Inferior parietal cortex (tissue), 1 donor: ENCODE data around the gene MRPL55.

ENCODE experiments used
- DNase-seq: peaks from one replicate; pipeline ENCODE4 v3.0.0-alpha.2; 2016; ENCODE audit errors: extremely low spot score

MRPL55 gene

DNA sequence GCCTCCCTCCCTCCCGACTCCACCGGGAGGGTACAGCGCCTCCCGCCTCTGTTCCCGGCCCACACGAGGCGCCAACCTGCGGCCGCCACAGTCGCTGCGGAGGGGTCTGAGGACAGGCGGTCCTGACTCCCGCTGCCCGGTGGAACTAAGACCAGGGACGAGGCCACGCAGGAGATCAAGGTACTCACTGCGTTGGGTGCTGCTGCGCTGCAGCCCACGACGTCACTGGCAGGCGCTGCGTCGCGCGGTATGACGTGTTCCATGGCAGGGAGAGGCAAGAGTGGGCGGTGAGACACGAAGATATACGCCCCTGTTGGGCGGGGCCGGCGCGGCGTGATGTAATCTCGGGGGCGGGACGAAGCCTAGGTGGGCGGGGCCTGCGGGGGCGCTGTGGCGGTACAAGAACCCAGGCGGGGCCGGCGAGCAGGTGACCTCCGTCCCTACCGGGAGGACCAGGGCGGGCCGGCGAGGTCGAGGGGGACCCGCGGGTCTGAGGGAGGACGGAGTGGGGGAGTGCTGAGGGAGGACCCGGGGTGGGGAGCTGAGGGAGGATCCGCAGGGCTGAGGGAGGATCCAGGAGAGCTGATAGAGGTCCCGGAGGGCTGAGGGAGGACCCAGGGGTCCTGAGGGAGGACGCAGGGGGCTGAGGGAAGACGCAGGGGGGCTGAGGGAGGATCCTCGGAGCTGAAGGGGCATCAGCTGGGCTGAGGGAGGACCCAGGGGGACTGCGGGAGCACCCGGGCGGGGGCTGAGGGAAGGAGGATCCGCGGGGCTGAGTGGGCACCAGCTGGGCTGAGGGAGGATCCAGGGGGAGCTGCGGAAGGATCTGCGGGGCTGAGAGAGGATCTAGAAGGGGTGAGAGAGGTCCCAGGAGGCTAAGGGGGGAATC lies at the start of gene MRPL55:
Gene MRPL55 (minus strand): TSS at position 227 of the 889 bp plus-strand sequence. CDS start 1,039 bp downstream, outside the sequence.
- peak; percentile 99 for DNase-seq

DNA sequence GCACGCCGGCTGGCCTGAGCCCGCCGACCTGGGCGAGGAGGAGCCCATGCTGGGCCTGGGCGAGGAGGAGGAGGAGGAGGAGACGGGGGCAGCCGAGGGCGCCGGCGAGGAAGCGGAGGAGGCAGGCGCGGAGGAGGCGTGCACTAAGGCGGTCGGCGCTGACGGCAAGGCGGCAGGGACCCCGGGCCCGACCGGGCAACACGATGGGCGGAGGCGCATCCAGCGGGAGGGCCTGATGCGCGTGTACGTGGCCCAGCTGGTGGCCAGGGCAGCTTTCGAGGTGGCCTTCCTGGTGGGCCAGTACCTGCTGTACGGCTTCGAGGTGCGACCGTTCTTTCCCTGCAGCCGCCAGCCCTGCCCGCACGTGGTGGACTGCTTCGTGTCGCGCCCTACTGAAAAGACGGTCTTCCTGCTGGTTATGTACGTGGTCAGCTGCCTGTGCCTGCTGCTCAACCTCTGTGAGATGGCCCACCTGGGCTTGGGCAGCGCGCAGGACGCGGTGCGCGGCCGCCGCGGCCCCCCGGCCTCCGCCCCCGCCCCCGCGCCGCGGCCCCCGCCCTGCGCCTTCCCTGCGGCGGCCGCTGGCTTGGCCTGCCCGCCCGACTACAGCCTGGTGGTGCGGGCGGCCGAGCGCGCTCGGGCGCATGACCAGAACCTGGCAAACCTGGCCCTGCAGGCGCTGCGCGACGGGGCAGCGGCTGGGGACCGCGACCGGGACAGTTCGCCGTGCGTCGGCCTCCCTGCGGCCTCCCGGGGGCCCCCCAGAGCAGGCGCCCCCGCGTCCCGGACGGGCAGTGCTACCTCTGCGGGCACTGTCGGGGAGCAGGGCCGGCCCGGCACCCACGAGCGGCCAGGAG lies 49.3 kb upstream of the MRPL55 start:
- DNase-seq, result no peak

GRCh38 chr1:228157729-228158126 lies 48.6 kb upstream of the MRPL55 start:
- DNase-seq, result no peak

GRCh38 chr1:228156941-228157728 lies 48.0 kb upstream of the MRPL55 start:
- DNase-seq, result no peak

DNA sequence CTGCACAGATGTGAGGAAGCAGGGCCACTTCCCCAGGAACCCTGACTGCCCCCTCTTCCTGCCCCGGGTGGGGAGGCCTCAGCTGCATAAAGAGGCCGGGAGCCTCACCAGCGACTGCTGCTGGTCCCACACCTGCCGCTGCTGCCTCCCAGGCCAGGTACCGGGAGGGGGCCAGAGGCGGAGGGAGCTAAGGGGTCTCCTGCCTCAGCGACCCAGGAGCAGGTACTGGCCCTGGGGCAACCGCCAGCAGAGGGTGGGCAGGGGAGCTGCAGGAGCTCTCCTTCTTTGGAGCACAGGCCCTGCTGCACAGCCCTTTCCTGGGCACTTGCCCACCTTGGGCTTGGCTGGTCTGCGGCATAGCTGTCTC lies 47.4 kb upstream of the MRPL55 start:
- no peak for DNase-seq

- no peak for DNase-seq
Observed at GRCh38 chr1:228155596-228156514, 46.8 kb upstream of the MRPL55 start.

DNA sequence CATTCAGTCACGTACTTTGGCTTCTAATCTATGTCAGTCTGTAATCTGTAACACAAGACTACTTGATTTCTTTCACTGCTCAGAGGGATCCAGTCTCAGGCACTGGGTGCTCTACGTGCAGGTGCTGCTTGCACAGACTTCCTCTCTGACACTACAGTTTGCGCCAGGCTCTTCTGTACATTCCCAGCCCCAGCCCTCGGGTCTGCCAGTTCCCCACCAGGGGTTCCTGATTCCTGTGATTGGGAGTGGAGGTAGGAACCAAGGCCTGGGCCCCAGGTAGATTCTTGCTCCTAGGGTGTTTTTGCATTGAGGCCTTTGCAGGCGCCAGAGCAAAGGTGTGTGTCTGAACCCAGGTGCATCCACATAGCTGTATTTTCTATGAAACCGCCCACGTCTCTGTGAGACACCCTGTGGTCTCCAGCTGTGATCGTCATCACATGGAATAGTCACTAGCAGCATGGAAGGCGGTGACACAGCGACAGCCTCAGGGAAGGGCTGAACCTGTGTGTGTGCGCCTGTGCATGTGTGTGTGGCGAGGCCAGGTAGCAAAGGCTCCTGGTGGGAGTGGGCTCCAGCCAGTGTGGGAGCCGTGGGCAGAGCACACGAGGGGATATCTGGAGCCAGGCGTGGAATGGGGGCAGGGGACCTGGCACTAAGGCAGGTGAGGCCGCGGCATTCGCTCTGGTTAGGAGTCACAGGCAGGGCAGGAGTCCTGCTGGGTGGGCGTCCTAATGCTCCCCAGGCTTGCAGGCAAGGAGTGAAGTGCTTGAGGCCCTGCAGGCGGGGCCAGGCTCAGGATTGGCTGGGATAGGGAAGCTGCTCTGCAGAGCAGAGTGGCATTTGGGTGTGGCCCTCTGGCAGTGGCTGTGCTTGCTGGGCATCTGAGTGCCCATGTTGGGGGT lies 45.8 kb upstream of the MRPL55 start:
- DNase-seq, result no peak

GRCh38 chr1:228154021-228154669 lies 45.0 kb upstream of the MRPL55 start:
- DNase-seq, result no peak

DNA sequence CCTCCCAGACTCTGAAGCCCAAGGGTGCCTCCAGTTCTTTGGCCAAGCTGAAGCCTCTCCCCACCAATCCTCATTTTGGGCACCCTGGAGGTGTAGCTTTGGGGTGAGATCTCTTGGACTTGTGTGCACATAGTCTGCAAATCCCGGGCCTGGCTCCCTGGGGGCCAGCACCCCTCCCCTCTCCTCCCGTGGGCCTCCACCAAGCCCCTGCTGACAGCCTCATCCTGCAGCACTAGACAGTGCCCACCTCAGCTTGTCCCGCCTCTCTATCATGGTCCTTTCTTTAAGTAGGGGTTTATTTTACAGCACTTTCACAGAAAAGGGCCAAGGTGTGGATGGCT lies 43.8 kb upstream of the MRPL55 start:
- DNase-seq, result no peak

DNA sequence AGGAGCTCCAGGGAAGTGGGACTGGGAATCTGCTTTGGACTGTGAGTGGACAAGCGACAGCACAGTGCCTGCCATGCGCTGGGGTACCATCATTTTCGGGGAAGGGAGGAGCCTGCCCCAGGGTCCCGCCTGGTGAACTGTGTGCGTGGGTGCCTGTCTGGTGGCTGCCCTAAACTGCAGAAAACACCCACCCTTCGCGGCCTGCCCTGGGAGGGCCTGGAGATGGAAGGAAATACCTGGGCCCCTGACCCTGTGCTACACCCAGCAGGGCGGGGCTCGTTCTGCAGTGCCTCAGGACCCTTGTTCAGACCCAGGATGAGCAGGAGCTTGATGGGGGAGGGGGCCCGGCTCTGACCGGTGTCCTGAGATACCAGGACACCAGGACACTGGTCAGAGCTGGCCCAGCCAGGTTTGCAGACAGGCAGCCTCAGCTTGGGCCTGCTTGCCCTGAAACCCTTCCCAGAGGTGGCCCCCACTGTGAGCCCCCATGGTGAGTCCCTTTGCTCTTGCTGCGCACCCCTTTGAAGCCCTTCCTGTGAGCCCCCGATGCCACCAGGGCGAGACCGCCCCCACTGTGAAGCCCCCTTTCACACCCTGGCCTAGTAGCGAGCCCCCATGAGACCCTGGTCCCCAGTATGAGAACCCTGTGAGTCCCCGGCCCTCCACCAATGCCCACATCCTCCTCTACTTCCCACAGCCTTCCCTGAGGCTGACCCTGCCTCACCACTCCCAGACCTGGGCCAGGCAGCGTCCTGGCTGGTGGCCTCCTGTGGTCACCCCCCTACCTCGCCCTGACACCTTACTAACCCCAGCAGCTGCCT lies 43.2 kb upstream of the MRPL55 start:
- DNase-seq, result no peak

GRCh38 chr1:228151180-228151925 lies 42.3 kb upstream of the MRPL55 start:
- no peak for DNase-seq

DNA sequence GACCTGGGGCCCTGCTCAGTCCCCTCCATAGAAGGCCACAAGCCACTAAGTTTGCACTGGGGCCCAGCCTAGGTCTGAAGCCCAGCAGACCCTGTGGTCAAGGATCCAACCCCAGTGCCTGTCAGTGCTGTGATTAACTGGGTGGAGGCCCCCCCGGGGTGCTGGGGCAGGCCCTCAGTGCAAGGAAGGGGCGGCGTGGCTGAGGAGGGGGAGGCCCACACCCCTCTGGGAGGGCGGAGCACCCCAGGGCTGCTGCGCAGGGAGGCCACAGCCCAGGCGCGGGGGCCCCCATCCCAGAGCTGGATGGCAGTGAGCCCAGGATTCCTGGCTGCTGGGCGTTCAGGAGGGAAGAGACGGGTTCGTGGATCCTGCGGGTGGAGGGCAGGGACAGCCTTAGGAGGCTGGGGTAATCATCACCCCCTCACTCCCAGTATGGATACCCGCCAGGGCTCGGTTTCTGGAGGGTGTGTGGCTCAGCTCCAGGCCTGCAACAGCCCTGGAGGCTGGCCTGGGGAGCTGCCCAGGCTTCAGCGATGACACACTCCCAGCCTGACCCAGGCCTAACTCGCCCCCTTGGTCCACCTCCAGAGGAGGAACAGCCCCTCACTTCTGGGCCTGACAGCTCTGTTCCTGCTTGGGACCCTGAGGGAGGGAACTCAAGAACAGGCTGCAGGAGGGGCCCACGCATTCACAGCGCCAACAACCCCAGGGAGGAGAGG lies 41.5 kb upstream of the MRPL55 start:
- DNase-seq, result peak; percentile 52

DNA sequence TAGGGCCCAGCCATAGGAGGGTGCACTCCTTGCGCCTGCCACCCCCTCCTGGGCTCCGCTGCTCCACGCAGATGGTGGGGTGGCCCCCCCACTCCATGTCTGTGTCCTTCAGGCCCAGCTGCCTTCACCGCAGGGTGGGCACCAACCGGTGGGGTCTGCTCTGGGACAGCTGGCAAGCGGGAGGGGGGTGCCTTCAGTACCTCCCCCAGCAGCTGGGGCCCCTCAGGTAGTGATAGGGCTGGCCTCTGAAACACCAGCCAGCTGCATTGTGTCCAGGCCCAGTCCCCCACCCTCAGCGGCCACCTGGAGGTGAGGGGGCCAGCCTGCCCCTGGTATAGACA lies 41.0 kb upstream of the MRPL55 start:
- DNase-seq, result no peak

DNA sequence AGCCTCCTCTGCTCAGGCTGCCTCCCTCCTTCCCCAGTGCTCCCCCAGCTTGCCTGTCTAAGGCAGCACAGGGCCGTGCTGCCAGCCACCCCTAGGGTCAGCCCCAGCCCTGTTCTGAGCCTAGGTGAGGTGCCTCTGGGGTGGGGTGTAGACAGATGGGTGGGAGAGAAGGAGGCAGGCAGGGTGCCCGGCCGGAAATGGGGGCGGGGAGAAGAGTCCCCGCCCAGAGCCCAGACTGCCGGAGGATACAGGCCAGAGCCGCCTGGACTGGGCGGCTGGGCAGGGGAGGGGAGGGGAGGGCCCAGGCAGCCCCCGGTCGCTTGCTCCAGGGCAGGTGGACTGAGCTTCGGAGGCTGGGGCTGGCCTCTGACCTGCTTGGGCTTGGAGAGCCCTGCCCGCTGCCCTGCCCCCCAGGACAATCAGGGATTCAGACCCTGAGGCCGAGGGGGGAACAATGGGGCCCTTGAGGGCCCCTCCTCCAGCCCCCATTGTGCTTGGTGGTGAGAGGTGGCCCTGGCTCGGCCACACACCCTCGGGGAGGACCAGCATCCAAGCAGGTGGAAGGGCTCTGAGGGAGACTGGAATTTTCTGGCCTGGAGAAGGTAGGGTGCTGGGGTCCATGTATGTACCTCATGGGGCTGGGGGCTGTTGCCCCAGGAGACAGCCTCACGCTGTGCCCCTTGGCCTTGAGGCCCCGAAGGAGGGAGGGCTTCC lies 40.5 kb upstream of the MRPL55 start, which contains the start of gene GJC2:
Gene GJC2 (plus strand): TSS at position 525 of the 714 bp plus-strand sequence. CDS start 7,829 bp downstream, outside the sequence.
- peak; percentile 35 for DNase-seq

DNA sequence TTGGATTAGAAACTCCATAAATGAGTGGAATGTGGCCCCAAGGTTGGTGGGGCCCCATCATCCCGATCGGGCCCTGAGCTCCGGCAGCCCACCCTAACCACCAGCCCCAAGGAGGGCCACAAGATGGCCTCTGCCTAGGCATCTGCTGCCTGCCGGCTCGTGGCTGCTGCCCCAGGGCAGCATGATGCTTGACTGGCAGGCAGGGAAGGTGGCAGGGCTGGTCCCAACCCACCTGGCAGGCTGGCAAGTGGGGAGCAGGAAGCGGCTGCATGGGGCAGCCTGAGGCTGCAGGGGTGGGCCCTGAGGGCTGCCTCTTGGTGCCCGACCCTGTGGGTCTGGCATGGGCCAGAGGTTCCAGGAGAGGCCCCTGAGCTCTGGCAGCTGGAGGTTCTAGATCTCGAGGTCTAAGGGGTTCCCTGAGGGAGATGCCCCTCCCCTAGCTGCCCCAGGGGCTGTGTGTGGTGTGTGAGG lies 39.9 kb upstream of the MRPL55 start:
- DNase-seq, result no peak

DNA sequence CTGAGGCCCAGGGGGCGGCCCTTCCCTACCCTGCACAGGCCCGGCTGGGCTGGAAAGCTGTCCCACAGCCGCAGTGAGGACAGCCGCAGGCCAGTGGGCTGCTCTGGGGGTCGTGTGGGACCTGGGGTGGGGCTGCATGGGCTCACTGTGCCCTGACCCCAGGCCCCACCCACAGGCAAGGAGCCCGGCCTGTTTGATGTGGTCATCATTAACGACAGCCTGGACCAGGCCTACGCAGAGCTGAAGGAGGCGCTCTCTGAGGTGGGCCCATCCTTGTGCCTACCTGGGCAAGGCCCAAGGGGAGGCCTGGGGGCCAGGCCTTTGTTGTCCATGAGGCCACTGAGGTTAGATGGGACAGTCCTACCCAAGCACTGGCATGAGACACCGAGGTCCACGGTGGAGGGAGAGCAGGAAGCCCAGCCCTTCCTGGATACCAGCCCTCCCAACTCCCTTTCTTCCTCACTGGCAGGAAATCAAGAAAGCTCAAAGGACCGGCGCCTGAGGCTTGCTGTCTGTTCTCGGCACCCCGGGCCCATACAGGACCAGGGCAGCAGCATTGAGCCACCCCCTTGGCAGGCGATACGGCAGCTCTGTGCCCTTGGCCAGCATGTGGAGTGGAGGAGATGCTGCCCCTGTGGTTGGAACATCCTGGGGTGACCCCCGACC lies 39.2 kb upstream of the MRPL55 start:
- DNase-seq, result no peak
